Measurements from ENCODE around the gene CEACAM1.
"Not testable (repeated sequence)": the region's sequence is repeated elsewhere in the genome, so short reads cannot be mapped to it uniquely, and the experiment has no call there.

GRCh38 chr19:42501243-42501642, 27.0 kb downstream of the CEACAM1 start:
- TF ChIP-seq ESRRA (CRISPR knock-in tag; IDR thresholded peaks at IDR 0.05; ENCODE audit: borderline replicate concordance); ZNF512 (CRISPR knock-in tag; IDR thresholded peaks at IDR 0.05; ENCODE audit: borderline replicate concordance); PREB (CRISPR knock-in tag; IDR thresholded peaks at IDR 0.05; ENCODE audit: borderline replicate concordance); ZNF317 (CRISPR knock-in tag; IDR thresholded peaks at IDR 0.05; ENCODE audit: borderline replicate concordance, low read depth); PRDM15 (CRISPR knock-in tag; IDR thresholded peaks at IDR 0.05); TCF7 (CRISPR knock-in tag; IDR thresholded peaks at IDR 0.05; ENCODE audit: low read depth); ATF6 (CRISPR knock-in tag; IDR thresholded peaks at IDR 0.05); USF1 (CRISPR knock-in tag; IDR thresholded peaks at IDR 0.05): not testable (repeated sequence)
- TF ChIP-seq, protein P1, sequence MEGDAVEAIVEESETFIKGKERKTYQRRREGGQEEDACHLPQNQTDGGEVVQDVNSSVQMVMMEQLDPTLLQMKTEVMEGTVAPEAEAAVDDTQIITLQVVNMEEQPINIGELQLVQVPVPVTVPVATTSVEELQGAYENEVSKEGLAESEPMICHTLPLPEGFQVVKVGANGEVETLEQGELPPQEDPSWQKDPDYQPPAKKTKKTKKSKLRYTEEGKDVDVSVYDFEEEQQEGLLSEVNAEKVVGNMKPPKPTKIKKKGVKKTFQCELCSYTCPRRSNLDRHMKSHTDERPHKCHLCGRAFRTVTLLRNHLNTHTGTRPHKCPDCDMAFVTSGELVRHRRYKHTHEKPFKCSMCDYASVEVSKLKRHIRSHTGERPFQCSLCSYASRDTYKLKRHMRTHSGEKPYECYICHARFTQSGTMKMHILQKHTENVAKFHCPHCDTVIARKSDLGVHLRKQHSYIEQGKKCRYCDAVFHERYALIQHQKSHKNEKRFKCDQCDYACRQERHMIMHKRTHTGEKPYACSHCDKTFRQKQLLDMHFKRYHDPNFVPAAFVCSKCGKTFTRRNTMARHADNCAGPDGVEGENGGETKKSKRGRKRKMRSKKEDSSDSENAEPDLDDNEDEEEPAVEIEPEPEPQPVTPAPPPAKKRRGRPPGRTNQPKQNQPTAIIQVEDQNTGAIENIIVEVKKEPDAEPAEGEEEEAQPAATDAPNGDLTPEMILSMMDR (IDR thresholded peaks at IDR 0.05) = not testable (repeated sequence)
- TF ChIP-seq, protein P2, sequence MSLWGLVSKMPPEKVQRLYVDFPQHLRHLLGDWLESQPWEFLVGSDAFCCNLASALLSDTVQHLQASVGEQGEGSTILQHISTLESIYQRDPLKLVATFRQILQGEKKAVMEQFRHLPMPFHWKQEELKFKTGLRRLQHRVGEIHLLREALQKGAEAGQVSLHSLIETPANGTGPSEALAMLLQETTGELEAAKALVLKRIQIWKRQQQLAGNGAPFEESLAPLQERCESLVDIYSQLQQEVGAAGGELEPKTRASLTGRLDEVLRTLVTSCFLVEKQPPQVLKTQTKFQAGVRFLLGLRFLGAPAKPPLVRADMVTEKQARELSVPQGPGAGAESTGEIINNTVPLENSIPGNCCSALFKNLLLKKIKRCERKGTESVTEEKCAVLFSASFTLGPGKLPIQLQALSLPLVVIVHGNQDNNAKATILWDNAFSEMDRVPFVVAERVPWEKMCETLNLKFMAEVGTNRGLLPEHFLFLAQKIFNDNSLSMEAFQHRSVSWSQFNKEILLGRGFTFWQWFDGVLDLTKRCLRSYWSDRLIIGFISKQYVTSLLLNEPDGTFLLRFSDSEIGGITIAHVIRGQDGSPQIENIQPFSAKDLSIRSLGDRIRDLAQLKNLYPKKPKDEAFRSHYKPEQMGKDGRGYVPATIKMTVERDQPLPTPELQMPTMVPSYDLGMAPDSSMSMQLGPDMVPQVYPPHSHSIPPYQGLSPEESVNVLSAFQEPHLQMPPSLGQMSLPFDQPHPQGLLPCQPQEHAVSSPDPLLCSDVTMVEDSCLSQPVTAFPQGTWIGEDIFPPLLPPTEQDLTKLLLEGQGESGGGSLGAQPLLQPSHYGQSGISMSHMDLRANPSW (CRISPR knock-in tag; conservative IDR thresholded peaks at IDR 0.05; ENCODE audit: low read depth) = not testable (repeated sequence)
- TF ChIP-seq, protein P3, sequence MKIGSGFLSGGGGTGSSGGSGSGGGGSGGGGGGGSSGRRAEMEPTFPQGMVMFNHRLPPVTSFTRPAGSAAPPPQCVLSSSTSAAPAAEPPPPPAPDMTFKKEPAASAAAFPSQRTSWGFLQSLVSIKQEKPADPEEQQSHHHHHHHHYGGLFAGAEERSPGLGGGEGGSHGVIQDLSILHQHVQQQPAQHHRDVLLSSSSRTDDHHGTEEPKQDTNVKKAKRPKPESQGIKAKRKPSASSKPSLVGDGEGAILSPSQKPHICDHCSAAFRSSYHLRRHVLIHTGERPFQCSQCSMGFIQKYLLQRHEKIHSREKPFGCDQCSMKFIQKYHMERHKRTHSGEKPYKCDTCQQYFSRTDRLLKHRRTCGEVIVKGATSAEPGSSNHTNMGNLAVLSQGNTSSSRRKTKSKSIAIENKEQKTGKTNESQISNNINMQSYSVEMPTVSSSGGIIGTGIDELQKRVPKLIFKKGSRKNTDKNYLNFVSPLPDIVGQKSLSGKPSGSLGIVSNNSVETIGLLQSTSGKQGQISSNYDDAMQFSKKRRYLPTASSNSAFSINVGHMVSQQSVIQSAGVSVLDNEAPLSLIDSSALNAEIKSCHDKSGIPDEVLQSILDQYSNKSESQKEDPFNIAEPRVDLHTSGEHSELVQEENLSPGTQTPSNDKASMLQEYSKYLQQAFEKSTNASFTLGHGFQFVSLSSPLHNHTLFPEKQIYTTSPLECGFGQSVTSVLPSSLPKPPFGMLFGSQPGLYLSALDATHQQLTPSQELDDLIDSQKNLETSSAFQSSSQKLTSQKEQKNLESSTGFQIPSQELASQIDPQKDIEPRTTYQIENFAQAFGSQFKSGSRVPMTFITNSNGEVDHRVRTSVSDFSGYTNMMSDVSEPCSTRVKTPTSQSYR (CRISPR knock-in tag; IDR thresholded peaks at IDR 0.05) = not testable (repeated sequence)

Measured in WTC11 (cell line).